HEK293 (cell line): Measurements from ENCODE around the gene MND1.

Experiments used
- CTCF ChIA-PET: fragments of 350-600 bp; formaldehyde crosslinking; extraction: SDS; loops from one replicate; lab custom pipeline; 2021; ENCODE audit warnings: antibody characterized with exemption; lab: Yijun Ruan, JAX
- POLR2A ChIA-PET: fragments of 300-600 bp; formaldehyde crosslinking; extraction: SDS; loops from one replicate; lab custom pipeline; 2020; ENCODE audit warnings: antibody characterized with exemption, inconsistent platforms; lab: Yijun Ruan, JAX
- H3K27ac ChIP-seq: fragments of 200-500 bp; sonication (Bioruptor generic); 2 replicates; pipeline ENCODE4 v1.5.1; 2014; ENCODE audit warnings: low read depth, low read length, control low read depth, inconsistent platforms; ENCODE audit errors: extremely low read depth
- H3K36me3 ChIP-seq, 2 experiments: fragments of 200-500 bp in 1 of 2; sonication (Bioruptor generic) in 1 of 2; 1 replicate in 1 of 2; 2 replicates in 1 of 2; pipeline ENCODE4 v1.5.1; 2014 to 2017; ENCODE audit warnings: inconsistent platforms in 2 of 2, low read length in 2 of 2; ENCODE audit not compliant: control insufficient read depth in 2 of 2, insufficient read depth in 1 of 2
- H3K4me1 ChIP-seq: fragments of 200-500 bp; sonication (Bioruptor generic); 2 replicates; pipeline ENCODE4 v1.5.1; 2014; ENCODE audit warnings: mild to moderate bottlenecking, low read length, inconsistent platforms; ENCODE audit not compliant: control insufficient read depth, insufficient read depth
- H3K4me3 ChIP-seq: 2 replicates; pipeline ENCODE4 v1.5.1; 2011; ENCODE audit warnings: low read depth, mild to moderate bottlenecking, control low read depth, low read length, moderate library complexity
- H3K9me3 ChIP-seq: fragments of 200-500 bp; sonication (Bioruptor generic); 2 replicates; pipeline ENCODE4 v1.5.1; 2014; ENCODE audit warnings: low read depth, low read length, inconsistent platforms; ENCODE audit not compliant: control insufficient read depth, insufficient read depth
- EGR2 ChIP-seq: fragments of 450-650 bp; formaldehyde crosslinking; IDR thresholded peaks from 2 replicates; pipeline ENCODE4 v1.5.1; 2016; ENCODE audit warnings: low read depth, missing biosample characterization, missing genetic modification characterization
- GFI1B ChIP-seq: fragments of 450-650 bp; formaldehyde crosslinking; IDR thresholded peaks from 2 replicates; pipeline ENCODE4 v1.5.1; 2016; ENCODE audit warnings: missing biosample characterization, missing genetic modification characterization
- GLI4 ChIP-seq: fragments of 450-650 bp; formaldehyde crosslinking; IDR thresholded peaks from 2 replicates; pipeline ENCODE4 v1.5.1; 2016; ENCODE audit warnings: missing biosample characterization, missing genetic modification characterization
- GLIS1 ChIP-seq: fragments of 450-650 bp; formaldehyde crosslinking; IDR thresholded peaks from 2 replicates; pipeline ENCODE4 v1.5.1; 2016; ENCODE audit warnings: missing biosample characterization, missing genetic modification characterization
- HOXD13 ChIP-seq: sonication (generic); formaldehyde crosslinking; IDR thresholded peaks from 2 replicates; pipeline ENCODE4 v1.8.0; 2022; ENCODE audit warnings: missing genetic modification reagents, borderline replicate concordance
- KLF8 ChIP-seq: fragments of 450-650 bp; formaldehyde crosslinking; IDR thresholded peaks from 2 replicates; pipeline ENCODE4 v1.5.1; 2016; ENCODE audit warnings: missing biosample characterization, missing genetic modification characterization
- KLF9 ChIP-seq: fragments of 450-650 bp; formaldehyde crosslinking; IDR thresholded peaks from 2 replicates; pipeline ENCODE4 v1.5.1; 2016; ENCODE audit warnings: missing biosample characterization, missing genetic modification characterization, low read depth
- PRDM1 ChIP-seq: fragments of 450-650 bp; formaldehyde crosslinking; IDR thresholded peaks from 2 replicates; pipeline ENCODE4; 2016; ENCODE audit warnings: missing biosample characterization, missing genetic modification characterization
- SP2 ChIP-seq: fragments of 450-650 bp; formaldehyde crosslinking; IDR thresholded peaks from 2 replicates; pipeline ENCODE4 v1.5.1; 2016; ENCODE audit warnings: missing biosample characterization, missing genetic modification characterization
- ZBTB48 ChIP-seq: fragments of 450-650 bp; formaldehyde crosslinking; IDR thresholded peaks from 2 replicates; pipeline ENCODE4 v1.5.1; 2016; ENCODE audit warnings: missing biosample characterization, missing genetic modification characterization
- ZFP69B ChIP-seq: fragments of 450-650 bp; formaldehyde crosslinking; IDR thresholded peaks from 2 replicates; pipeline ENCODE4 v1.5.1; 2016; ENCODE audit warnings: missing biosample characterization, missing genetic modification characterization
- ZNF214 ChIP-seq: fragments of 450-650 bp; formaldehyde crosslinking; IDR thresholded peaks from 2 replicates; pipeline ENCODE4 v1.5.1; 2017; ENCODE audit warnings: missing biosample characterization, mild to moderate bottlenecking, missing genetic modification characterization, borderline replicate concordance
- ZNF302 ChIP-seq: fragments of 450-650 bp; formaldehyde crosslinking; IDR thresholded peaks from 2 replicates; pipeline ENCODE4 v1.5.1; 2016; ENCODE audit warnings: missing biosample characterization, missing genetic modification characterization, low read depth
- ZNF350 ChIP-seq: fragments of 450-650 bp; formaldehyde crosslinking; IDR thresholded peaks from 2 replicates; pipeline ENCODE4 v1.5.0; 2017; ENCODE audit warnings: missing biosample characterization, mild to moderate bottlenecking, missing genetic modification characterization
- ZNF366 ChIP-seq: fragments of 450-650 bp; formaldehyde crosslinking; conservative IDR thresholded peaks from 2 replicates; pipeline ENCODE4 v1.5.1; 2016; ENCODE audit warnings: missing biosample characterization, missing genetic modification characterization
- ZNF530 ChIP-seq: fragments of 450-650 bp; formaldehyde crosslinking; IDR thresholded peaks from 2 replicates; pipeline ENCODE4 v1.5.1; 2016; ENCODE audit warnings: low read depth, missing biosample characterization, missing genetic modification characterization
- ZNF585B ChIP-seq: fragments of 450-650 bp; formaldehyde crosslinking; IDR thresholded peaks from 2 replicates; pipeline ENCODE4 v1.5.1; 2016; ENCODE audit warnings: missing biosample characterization, missing genetic modification characterization
- ZNF610 ChIP-seq: fragments of 450-650 bp; formaldehyde crosslinking; IDR thresholded peaks from 2 replicates; pipeline ENCODE4 v1.5.1; 2016; ENCODE audit warnings: missing biosample characterization, missing genetic modification characterization, borderline replicate concordance
- ZNF621 ChIP-seq: fragments of 450-650 bp; formaldehyde crosslinking; IDR thresholded peaks from 2 replicates; pipeline ENCODE4 v1.5.1; 2017; ENCODE audit warnings: missing biosample characterization, missing genetic modification characterization
- ZNF654 ChIP-seq: fragments of 450-650 bp; formaldehyde crosslinking; IDR thresholded peaks from 2 replicates; pipeline ENCODE4 v1.5.1; 2016; ENCODE audit warnings: low read depth, missing biosample characterization, missing genetic modification characterization
- ZNF776 ChIP-seq: fragments of 450-650 bp; formaldehyde crosslinking; IDR thresholded peaks from 2 replicates; pipeline ENCODE4 v1.5.0; 2017; ENCODE audit warnings: missing biosample characterization, missing genetic modification characterization, borderline replicate concordance
- ZSCAN30 ChIP-seq: fragments of 450-650 bp; IDR thresholded peaks from 2 replicates; pipeline ENCODE4 v1.5.1; 2018; ENCODE audit warnings: missing biosample characterization, mild to moderate bottlenecking, missing genetic modification characterization, moderate library complexity
- TF ChIP-seq, protein P1 (sequence below): fragments of 450-650 bp; formaldehyde crosslinking; IDR thresholded peaks from 2 replicates; pipeline ENCODE4 v1.5.1; 2016; ENCODE audit warnings: missing biosample characterization, missing genetic modification characterization
- TF ChIP-seq, protein P2 (sequence below): fragments of 450-650 bp; formaldehyde crosslinking; IDR thresholded peaks from 2 replicates; pipeline ENCODE4 v1.5.1; 2016; ENCODE audit warnings: missing biosample characterization, missing genetic modification characterization
- TF ChIP-seq, protein P3 (sequence below): fragments of 450-650 bp; formaldehyde crosslinking; IDR thresholded peaks from 2 replicates; pipeline ENCODE4 v1.5.1; 2016; ENCODE audit warnings: missing biosample characterization, missing genetic modification characterization

The MND1 gene

DNA sequence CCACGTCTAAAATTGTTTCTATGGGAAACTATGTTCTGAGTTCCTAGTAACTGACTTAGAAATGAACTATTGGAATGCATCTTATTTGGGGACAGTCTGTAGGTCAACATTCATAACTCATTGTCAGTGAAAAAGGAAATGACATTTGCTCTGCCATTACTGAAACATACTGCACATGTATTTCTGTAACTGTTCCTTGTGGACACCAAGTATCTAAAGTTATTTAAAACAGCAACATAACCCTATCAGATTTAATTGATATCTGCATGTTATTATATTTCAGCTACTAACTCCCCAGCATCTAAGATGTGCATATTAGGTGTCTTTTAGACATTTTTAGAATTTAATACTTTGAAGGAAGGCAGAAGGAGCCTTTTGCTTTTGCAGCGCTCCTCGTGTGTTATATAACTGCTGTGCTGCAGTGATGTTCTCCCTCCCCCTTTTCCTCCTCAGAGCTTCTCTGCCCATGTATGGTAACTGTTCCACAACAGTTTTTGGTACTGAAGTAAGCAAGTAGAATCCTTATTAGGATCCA, 84.5 kb downstream of the MND1 start:
- H3K27ac ChIP-seq = no peak overlapping the region
- TF ChIP-seq GFI1B (tag by site-specific recombination) = no peak
- TF ChIP-seq GLI4 (tag by site-specific recombination) = no peak
- TF ChIP-seq ZNF530 = no peak
- no peak for TF ChIP-seq GLIS1 (tag by site-specific recombination)
- no peak for TF ChIP-seq ZFP69B
- TF ChIP-seq, protein P1, sequence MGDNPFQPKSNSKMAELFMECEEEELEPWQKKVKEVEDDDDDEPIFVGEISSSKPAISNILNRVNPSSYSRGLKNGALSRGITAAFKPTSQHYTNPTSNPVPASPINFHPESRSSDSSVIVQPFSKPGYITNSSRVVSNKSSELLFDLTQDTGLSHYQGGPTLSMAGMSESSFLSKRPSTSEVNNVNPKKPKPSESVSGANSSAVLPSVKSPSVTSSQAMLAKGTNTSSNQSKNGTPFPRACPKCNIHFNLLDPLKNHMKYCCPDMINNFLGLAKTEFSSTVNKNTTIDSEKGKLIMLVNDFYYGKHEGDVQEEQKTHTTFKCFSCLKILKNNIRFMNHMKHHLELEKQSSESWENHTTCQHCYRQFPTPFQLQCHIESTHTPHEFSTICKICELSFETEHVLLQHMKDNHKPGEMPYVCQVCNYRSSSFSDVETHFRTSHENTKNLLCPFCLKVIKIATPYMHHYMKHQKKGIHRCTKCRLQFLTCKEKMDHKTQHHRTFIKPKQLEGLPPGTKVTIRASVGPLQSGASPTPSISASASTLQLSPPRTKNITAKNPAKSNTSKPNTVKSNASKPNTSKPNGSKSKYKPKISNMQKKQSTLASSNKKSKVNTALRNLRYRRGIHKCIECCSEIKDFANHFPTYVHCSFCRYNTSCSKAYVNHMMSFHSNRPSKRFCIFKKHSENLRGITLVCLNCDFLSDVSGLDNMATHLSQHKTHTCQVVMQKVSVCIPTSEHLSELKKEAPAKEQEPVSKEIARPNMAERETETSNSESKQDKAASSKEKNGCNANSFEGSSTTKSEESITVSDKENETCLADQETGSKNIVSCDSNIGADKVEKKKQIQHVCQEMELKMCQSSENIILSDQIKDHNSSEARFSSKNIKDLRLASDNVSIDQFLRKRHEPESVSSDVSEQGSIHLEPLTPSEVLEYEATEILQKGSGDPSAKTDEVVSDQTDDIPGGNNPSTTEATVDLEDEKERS (tag by site-specific recombination) = no peak
- TF ChIP-seq ZBTB48 (tag by site-specific recombination) = no peak
- TF ChIP-seq ZSCAN30 (tag by site-specific recombination) = no peak
- no peak for TF ChIP-seq SP2 (tag by site-specific recombination)
- no peak for TF ChIP-seq ZNF776 (tag by site-specific recombination)
- TF ChIP-seq EGR2 = no peak
- no peak for TF ChIP-seq ZNF585B (tag by site-specific recombination)
- TF ChIP-seq ZNF366 (tag by site-specific recombination) = no peak
- TF ChIP-seq ZNF350 (tag by site-specific recombination) = no peak
- TF ChIP-seq, all 188 proteins: peak for 0
- CTCF ChIA-PET = interaction anchor here (0.6 to 0.9 kb wide), 3 partner anchors 12 to 46 kb away, joined by 3 to 4 read pairs (median 3); no protein-coding TSS in a partner anchor
- H3K4me3 ChIP-seq = no peak overlapping the region
- H3K9me3 ChIP-seq = no peaks in the 10 kb centered on the region
- no peaks in the 10 kb centered on the region for H3K4me1 ChIP-seq
- POLR2A ChIA-PET = no interaction called here
- no peaks in the 10 kb centered on the region for H3K36me3 ChIP-seq

DNA sequence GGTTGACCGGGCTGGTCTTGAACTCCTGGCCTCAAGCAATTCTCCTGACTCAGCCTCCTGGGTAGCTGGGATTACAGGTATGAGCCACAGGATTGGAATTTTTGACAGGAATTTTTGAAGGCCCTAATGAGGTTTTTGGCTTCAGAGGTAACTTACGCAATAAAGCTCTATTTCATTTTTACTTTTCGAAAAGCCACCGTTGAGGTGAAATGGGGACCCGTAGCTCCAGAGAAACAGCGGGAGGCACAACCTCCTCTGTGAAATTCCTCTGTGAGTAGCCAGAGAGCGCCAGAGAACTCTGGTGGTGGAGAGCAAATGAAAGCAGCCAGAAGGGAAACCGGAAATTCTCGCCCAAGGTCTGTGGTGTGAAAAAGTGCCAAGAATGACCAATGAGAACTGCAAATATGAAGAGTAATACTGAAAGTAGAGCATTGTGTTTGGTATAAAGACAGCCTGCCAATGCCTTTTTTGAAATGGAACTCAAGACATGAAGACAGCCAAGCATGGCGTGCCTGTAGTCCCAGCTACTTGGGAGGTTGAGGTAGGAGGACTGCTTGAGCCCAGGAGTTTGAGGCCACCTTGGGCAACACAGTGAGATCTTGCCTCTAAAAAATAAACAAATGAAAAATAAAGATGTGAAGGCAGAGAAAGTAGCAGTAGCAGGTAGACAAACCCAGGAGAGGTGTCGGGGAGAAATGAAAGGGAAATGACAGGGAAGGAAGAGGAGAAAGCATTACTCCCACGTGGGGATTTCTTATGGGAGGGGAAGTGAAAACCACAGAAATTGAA, 88.7 kb downstream of the MND1 start:
- POLR2A ChIA-PET = interaction anchor here (0.7 kb wide), 1 partner anchor 81 kb away, joined by 4 read pairs; no protein-coding TSS in a partner anchor
- Histone ChIP-seq H3K27ac (no peak overlapping the region), H3K4me3 (no peak overlapping the region), H3K36me3 (no peaks in the 10 kb centered on the region), H3K4me1 (no peaks in the 10 kb centered on the region), H3K9me3 (no peaks in the 10 kb centered on the region)
- TF ChIP-seq ZNF214 (tag by site-specific recombination) (no peak), PRDM1 (tag by site-specific recombination) (peak; percentile 58; the same call in 1 of the 2 replicates), KLF9 (no peak), HOXD13 (no peak), ZNF654 (peak; percentile 61), ZNF621 (tag by site-specific recombination) (no peak), ZNF302 (tag by site-specific recombination) (no peak), KLF8 (tag by site-specific recombination) (no peak), ZNF610 (tag by site-specific recombination) (no peak)
- TF ChIP-seq, protein P2, sequence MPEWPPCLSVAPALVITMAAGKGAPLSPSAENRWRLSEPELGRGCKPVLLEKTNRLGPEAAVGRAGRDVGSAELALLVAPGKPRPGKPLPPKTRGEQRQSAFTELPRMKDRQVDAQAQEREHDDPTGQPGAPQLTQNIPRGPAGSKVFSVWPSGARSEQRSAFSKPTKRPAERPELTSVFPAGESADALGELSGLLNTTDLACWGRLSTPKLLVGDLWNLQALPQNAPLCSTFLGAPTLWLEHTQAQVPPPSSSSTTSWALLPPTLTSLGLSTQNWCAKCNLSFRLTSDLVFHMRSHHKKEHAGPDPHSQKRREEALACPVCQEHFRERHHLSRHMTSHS (tag by site-specific recombination) = no peak
- TF ChIP-seq, protein P3, sequence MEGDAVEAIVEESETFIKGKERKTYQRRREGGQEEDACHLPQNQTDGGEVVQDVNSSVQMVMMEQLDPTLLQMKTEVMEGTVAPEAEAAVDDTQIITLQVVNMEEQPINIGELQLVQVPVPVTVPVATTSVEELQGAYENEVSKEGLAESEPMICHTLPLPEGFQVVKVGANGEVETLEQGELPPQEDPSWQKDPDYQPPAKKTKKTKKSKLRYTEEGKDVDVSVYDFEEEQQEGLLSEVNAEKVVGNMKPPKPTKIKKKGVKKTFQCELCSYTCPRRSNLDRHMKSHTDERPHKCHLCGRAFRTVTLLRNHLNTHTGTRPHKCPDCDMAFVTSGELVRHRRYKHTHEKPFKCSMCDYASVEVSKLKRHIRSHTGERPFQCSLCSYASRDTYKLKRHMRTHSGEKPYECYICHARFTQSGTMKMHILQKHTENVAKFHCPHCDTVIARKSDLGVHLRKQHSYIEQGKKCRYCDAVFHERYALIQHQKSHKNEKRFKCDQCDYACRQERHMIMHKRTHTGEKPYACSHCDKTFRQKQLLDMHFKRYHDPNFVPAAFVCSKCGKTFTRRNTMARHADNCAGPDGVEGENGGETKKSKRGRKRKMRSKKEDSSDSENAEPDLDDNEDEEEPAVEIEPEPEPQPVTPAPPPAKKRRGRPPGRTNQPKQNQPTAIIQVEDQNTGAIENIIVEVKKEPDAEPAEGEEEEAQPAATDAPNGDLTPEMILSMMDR (tag by site-specific recombination) = no peak
- CTCF ChIA-PET = interaction anchor here (0.6 to 1.6 kb wide), 15 partner anchors 14 to 293 kb away, joined by 3 to 9 read pairs (median 4); partner anchors contain the start of gene TMEM131L
